Stimulated activated CD8-positive, alpha-beta memory T cell treated with anti-CD3 and anti-CD28 coated beads, Interleukin-15, amount 100 ng/mL, for 1 hour (primary cell): ENCODE results near the gene CLDN1.
"Not testable (repeated sequence)": the region's sequence is repeated elsewhere in the genome, so short reads cannot be mapped to it uniquely, and the experiment has no call there.

Source experiments
- DNase-seq: peaks from one replicate; pipeline ENCODE4 v3.0.0-alpha.2; 2020; ENCODE audit warnings: low read depth

The CLDN1 gene

DNA sequence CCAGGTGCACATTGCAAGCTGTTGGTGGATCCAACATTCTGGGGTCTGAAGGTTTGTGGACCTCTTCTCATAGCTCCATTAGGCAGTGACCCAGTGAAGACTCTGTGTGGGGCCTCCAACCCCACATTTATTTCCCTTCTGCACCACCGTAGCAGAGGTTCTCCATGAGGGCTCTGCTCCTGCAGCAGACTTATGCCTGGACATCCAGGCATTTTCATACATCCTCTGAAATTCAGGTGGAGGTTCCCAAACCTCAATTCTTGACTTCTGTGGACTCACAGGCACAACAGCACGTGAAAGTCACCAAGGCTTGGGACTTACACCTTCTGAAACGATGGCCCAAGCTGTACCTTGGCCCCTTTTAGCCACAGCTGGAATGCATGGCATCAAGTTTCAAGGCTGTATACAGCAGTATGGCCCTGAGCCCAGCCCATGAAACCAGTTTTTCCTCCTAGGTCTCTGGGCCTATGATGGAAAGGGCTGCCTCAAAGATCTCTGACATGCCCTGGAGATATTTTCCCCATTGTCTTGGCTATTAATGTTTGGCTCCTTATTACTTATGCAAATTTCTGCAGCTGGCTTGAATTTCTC, 30.2 kb downstream of the CLDN1 start:
- DNase-seq = no peak

DNA sequence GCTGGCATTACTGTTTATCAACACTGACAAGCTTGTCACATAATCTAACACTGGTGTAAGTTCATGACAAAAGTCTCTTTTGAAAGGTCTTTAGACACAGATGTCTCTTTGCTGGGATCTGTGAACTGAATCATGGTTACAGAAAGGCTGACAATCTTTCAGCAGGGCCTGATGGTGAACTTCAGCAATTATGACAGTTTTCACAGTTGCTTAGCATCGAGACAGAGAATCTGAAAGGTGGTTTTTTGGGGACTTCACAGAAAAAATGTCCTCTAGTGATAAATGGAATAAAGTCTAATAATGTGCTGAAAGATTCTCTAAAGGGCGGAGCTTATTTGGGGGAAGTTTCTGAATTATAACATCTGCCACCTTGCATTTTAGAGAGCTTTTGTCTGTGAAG, 32.3 kb downstream of the CLDN1 start:
- DNase-seq = no peak

DNA sequence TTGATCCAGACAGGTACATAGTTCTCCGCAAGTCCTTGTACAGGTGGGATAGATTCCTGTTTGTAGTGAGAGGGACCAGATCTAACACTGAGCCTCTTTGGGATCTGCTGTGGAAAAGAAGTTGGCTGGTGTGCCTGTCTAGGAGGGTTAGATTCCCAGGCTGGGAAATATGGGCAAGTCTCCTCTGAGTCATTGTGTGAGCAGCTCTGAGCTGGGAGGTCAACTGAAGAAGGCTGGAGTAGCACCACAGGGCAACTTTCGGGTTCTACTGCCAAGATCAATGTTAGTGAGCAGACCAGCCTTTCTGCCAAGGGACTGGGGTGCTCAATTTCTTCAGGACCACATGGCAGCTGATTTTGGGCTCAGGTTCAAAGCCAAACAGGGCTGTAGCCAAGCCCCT, 33.4 kb downstream of the CLDN1 start:
- no peak for DNase-seq

DNA sequence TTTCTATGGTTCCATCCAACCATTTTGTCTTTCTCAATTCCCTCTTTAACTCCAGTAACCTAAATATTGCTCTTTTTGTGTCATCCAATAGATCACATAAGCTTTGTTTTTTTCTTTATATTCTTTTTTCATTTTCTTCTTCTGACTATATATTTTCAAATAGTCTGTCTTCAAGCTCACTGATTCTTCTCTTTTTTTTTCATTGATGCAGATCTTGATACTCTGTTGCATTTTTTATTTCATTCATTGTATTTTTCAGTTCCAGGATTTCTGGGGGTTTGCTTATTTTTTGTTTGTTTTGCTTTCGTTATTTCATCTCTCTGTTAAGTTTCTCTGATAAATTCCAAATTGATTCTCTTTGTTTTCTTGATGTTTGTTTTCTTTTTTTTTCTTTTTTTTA, 36.2 kb downstream of the CLDN1 start:
- DNase-seq = no peak

DNA sequence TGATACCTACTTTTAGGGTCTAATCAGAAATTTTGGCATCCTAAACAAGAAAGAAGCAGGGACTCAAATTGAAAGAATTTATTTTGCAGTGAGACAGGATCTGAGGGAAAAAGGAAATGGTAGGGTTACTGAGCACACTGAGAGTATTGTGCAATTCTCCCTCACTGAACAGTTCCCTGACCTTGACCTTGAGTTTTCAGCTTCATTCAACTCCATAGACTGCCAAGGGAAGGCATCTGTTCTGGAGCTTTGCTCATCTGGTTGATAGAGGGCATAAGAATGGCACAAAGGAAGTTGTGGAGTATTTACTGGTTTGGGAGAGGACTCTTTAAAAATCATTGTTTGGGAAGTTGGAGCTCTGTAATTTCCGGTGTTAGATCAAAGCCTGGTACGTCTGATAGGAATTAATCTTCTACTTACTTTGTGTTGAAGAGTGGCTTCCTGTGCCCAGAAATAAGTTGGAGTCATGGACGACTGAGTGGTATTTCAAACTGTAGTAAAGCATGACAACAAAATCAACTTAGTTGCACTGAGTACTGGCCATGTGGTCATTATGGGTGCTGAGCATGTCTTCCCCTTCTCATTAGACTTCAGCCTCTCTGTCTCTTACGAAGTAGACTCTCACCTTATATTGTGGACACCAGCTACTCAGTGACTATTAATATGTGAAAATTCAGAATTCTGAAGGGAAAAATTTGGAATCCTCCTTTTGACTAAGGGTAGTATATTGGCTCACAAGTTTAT, 40.8 kb downstream of the CLDN1 start:
- DNase-seq = no peak

DNA sequence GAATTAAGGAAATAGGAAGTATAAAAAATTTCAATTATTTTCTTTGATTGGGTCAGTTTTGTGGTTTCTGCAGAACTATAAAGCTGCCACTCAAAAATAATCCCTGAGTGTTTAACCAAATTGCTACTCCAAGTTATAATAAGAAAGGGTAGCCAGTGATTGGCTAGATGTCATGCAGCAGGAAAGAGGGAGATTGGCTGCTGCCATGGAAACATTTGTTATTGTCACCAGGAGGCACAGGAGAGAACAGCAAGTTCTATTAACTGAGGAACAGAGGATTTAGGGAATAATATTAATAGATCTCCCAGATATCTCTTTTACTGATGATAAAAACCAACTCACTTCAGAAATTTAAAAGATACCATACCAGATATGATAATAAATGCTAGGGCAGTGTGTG, 42.6 kb downstream of the CLDN1 start:
- DNase-seq = no peak

DNA sequence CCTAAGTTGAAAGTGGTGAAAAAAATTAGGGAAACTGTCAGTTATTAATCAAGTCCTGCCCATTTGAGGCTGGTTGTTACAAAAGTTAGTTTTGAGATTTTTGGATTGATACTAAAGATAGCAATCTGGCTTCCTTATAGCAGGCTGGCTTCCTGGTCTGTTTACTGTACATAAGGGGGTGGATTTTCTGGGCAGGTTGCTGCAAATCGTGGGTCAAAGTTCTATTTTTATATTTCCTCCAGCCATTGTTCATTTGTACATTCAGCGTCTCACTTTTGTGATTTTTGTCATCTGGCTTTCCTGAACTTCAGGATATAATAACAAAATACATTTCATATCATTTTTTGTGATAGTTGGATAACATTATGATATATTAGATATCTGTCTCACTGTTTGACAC, 49.5 kb downstream of the CLDN1 start:
- no peak for DNase-seq

DNA sequence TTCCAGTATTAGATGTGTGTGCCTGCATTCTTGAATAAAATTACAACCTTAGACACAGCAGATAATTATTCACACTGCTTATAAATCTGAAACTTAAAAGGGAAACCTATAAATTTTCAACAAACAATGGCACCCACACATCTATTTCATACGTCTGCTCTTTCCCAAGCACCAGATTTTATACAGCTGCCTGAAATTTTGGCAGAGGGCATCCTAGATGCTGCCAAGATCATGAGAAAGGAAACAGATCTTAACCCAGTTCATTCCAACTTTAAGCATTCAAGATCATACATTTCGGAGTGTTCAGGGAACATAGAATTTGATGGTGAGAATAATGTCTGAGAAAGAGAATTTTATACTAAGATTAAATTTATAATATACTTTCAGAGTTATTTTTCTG, 53.1 kb downstream of the CLDN1 start:
- DNase-seq = no peak

DNA sequence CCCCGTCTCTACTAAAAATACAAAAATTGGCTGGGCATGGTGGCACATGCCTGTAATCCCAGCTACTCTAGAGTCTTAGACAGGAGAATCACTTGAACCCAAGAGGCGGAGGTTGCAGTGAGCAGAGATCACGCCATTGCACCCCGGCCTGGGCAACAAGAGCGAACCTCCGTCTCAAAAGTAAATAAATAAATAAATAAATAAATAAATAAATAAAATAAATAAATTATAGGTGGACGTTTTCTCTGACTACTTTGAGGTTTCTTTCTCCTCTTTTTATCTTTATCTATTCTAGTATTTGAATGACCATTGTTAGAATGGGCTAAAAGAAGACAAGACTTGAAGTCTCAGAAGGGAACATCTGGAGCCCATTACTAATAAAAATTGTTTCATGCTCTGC, 54.8 kb downstream of the CLDN1 start:
- not testable (repeated sequence) for DNase-seq

DNA sequence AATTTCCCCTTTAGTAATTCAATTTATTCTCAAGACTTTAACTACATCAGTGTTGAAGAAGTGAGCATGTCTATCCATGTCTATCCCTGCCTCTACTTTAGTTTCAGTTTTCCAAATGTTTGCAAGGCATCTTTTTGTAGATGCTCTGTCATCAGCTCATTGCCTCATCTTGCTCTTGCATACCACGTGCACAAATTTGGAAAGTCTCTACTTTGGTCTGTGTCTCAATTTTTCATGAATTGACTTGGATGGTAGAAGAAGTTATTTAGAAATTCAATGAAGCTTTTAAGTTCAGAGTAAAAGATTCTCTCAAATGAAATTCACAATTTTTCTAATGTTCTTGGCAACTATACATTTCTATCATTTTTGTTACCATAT, 55.3 kb downstream of the CLDN1 start:
- no peak for DNase-seq

DNA sequence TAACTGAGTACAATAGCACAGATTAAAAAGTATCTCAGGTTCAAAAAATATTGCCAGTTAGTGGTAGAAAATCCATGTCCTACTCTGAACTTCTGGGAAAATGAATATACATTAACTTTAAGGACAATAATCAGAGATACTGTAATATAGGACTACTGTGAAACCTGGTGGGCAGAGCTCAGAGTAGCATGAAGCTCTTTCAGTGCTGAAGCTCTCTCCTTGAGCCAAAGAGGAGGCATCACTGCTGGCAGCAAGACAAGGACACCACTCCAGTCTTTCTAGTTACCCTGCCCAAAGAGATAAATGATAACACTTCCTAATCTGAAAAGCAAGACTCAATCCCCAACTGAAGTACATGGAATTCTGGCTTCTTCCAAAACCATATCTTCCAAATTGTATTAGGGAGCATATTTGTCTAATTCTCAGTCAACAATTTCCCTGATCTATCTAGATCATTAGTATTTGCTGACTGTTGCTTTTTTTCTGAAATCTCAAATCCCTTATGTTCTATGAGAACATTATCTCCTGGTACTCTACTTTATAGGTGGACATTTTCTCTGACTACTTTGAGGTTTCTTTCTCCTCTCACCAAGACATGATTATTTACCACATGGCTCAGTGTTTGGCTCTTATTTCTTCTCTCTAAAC, 55.9 kb downstream of the CLDN1 start:
- DNase-seq = no peak

DNA sequence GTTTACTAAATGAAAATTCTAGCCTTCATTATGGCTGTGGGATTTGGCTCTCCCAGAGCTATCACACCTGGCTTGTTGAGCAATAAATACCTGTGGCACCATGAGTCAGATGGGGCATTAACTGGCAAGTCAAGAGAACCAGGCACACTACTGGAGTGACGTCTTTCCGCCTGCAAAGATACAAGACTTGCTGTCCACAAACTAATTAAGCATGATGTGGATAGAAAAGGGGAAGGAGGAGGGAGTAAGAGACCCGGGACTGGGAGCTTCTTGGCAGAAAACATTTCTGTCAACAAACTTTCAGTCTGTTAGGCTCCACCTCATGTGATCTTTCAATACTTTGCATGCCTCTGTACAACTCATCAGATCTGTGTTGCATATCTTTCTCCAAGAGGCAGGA, 56.5 kb downstream of the CLDN1 start:
- DNase-seq = no peak

DNA sequence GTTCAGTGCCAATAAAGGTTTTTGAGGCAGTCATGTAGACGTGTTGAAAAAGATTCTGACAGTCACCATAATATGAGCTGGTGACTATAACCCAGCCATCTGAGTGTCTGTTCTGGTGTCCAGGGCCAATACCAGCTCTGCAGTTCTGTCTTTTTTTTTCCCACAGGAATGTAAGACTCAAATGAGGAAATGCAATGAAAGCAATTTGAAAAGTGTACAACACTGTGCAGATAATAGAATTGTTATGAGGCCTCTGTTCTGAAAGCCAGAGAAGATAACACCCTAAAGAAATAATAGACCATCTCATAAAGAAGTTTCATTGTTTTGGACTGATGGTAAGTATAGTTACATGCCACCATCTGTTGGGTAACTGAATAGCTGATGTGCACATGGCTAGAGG, 57.1 kb downstream of the CLDN1 start:
- no peak for DNase-seq

DNA sequence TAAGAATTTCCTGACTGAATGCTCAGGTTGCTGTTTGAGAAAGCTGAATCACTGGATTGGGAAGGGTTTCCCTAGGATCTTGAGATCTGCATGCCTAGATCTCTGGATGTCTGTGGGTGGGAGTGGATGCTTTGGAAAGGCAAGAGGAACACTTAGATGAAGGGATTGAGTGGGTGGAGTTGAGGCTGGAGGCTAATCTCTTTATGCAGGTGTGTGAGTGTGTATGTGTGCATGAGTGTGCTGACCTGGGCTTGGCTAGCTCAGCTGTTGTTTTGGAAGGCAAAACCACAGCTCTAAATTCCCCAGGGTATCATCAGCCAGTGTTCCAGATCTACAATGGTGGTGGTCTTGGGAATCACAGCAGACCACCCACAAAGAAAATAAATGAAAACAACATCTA, 60.5 kb downstream of the CLDN1 start:
- no peak for DNase-seq

DNA sequence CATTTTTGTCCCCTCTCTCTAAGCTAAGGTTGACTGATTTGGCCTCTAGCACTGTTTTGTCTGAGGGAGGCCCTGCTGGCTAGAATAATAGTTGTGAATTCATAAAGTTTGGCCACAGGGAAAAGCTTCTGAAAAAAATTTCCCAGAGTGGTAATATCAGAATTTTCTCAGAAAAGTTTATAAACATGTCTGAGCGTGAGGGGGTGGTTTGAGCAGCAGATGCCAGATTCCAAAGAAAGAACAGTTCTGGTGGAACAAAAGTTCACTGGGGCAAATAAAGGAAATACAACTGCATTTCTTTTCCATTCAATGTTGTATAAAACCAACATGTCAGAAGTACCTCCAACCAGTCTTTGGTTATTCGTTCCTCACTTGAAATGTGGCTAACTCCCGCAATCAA, 61.2 kb downstream of the CLDN1 start:
- DNase-seq = no peak

DNA sequence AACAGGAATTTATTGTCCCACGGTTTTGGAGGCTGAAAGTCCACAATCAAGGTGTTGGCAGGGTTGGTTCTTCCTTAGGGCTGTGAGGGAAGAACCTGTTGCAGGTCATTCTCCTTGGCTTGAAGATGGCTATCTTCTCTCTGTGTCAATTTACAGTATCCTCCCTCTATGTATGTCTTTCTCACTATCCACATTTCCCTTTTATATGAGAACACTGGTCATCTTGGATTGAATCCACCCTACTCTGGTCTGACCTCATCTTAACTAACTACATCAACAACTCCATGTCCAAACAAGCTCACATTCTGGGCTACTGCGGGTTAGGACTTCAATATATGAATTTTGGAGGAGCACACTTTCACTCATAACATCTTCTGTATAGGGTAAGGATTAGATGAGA, 61.9 kb downstream of the CLDN1 start:
- no peak for DNase-seq

DNA sequence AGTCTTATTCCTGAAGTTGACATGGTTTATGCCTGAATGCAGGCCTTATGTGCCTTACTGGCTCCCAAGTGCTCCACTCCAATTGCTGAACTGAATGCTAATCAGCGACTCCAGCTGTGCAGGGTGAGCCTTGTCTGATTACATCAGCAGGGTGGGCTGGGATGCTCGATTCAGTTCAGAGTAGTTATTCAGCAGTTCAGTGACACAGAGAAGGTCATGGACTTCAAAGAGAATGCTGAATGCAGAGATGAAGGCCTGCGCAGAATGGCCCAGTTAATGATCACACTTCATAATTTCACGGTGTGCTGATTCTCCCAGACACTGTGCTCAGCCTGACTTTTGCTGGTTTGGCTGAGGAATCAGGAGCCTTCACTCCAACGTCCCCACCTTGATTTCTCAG, 63.6 kb downstream of the CLDN1 start:
- no peak for DNase-seq
